NCI-H226 (cell line): ENCODE measurements around the gene METTL6.
"Not testable (repeated sequence)": the region's sequence is repeated elsewhere in the genome, so short reads cannot be mapped to it uniquely, and the experiment has no call there.

Source experiments
- DNase-seq: peaks from one replicate; pipeline ENCODE4 v3.0.0-alpha.2; 2015

METTL6 gene

GRCh38 chr3:15427182-15427880 lies at the start of gene METTL6, which contains the start of gene EAF1:
Gene METTL6, minus strand, starts transcription at chr3:15427544. Its CDS starts 1,033 bp downstream, at chr3:15426511.
Gene EAF1, plus strand, starts transcription at chr3:15427598. Its CDS starts 182 bp downstream, at chr3:15427780.
- peak; percentile 81 for DNase-seq

- peak; percentile 44 for DNase-seq
These were observed 49.0 kb upstream of the METTL6 start for GRCh38 chr3:15476378-15476777.

GRCh38 chr3:15475161-15475560 lies 47.8 kb upstream of the METTL6 start:
- DNase-seq, result no peak

- no peak for DNase-seq
These were observed 44.5 kb upstream of the METTL6 start for GRCh38 chr3:15471861-15472260.

GRCh38 chr3:15470849-15471248 lies 43.5 kb upstream of the METTL6 start:
- no peak for DNase-seq

GRCh38 chr3:15470261-15470660 lies 42.9 kb upstream of the METTL6 start:
- DNase-seq, result no peak

GRCh38 chr3:15467227-15468181 lies 40.2 kb upstream of the METTL6 start:
- no peak for DNase-seq

- no peak for DNase-seq
These were observed 38.7 kb upstream of the METTL6 start for GRCh38 chr3:15465876-15466585.

- DNase-seq, result no peak
These were observed 35.1 kb upstream of the METTL6 start for GRCh38 chr3:15462451-15462850.

- no peak for DNase-seq
These were observed 33.7 kb upstream of the METTL6 start for GRCh38 chr3:15460891-15461531.

GRCh38 chr3:15458212-15458780 lies 31.0 kb upstream of the METTL6 start:
- no peak for DNase-seq

GRCh38 chr3:15456915-15457314 lies 29.6 kb upstream of the METTL6 start:
- not testable (repeated sequence) for DNase-seq

- DNase-seq, result no peak
These were observed 29.0 kb upstream of the METTL6 start for GRCh38 chr3:15456321-15456720.

GRCh38 chr3:15455756-15456155 lies 28.4 kb upstream of the METTL6 start:
- DNase-seq, result no peak

- DNase-seq, result no peak
These were observed 27.6 kb upstream of the METTL6 start for GRCh38 chr3:15454965-15455364.

GRCh38 chr3:15453991-15454625 lies 26.8 kb upstream of the METTL6 start:
- no peak for DNase-seq

GRCh38 chr3:15453501-15453900 lies 26.2 kb upstream of the METTL6 start:
- no peak for DNase-seq

GRCh38 chr3:15452961-15453360 lies 25.6 kb upstream of the METTL6 start:
- no peak for DNase-seq

GRCh38 chr3:15452156-15452555 lies 24.8 kb upstream of the METTL6 start:
- DNase-seq, result no peak

GRCh38 chr3:15451216-15452113 lies 24.1 kb upstream of the METTL6 start:
- DNase-seq, result no peak
